ENCODE results near the gene RASL10A.

The RASL10A gene

DNA sequence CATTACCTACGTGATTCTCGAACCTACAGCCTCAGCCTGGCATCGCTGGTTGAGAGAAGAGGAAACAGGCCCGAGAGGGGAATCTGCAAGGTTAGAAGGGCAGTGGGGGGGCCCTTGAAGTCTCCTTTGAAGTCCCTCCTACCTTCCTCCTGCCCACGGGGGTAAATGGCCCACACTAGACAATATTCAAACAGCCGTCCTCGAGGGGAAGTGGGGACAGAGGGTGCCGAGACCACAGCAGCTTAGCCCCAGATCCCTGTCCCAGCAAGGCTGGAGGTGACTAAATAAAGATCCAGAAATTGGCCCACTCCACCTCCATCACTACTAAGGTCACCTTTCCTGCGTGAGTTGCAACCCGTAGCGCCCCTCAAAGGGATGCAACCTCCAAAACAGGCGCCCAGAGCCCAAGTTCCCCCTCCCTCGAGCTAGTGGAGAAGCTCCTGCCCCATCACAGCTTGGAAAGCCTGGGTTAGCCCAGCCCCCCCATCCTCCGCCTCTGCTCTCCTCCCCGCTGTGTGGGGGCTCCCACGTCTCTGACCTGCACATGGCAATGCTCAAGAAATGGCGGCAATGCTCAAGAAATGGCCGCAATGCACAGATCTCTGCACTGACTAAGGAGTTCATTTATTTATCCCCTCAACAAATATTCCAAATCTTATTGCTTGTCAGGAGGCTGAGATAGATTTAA, 788 bp upstream of the RASL10A start:
- DNase-seq, result no peak

GRCh38 chr22:29314537-29315285, 786 bp downstream of the RASL10A start:
- no peak for DNase-seq

DNA sequence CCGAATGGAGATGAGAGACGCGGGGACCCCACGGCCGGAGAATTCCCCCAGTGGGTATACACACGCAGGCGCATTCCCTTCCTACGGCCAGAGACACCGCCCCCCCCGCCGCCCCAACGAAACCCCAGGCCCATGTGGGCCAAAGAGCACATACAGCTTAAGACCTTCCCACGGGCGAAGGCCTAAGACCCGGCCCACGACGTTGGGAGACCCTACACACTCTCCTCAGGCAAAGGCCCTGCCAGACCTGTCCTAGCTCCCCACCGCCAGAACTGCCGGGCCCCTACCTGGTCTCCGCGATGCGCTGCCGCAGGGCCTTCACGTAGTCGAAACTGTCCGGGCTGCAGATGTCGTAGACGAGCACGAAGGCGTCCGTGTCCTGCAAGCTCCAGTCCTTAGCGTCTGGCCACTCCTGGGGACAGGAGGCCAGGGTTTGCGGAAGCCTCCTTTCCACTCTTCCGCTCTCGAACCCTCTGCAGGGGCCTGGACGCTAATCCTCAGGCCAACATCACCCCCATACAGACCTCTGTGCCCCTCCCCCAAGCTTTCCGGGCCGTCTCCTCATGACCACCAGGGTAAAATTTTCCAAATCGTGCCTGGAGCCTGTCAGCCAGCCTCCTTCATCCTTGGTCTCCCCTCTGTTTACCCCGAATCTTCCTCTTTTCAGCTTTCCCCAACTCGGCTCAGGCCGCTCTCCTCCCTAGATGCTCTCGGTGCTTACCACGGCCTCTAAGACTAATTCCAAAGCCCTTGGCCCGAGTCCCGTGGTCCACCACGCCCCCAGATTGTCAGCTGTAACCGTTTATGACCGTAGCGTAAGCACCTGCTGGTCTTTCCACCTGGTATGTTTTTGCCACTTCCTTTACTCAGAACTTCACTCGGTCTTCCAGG, 1.7 kb downstream of the RASL10A start:
- no peak for DNase-seq

GRCh38 chr22:29313126-29313575, 2.3 kb downstream of the RASL10A start:
- DNase-seq, result no peak

GRCh38 chr22:29312218-29313125, 3.0 kb downstream of the RASL10A start:
- DNase-seq, result no peak

DNA sequence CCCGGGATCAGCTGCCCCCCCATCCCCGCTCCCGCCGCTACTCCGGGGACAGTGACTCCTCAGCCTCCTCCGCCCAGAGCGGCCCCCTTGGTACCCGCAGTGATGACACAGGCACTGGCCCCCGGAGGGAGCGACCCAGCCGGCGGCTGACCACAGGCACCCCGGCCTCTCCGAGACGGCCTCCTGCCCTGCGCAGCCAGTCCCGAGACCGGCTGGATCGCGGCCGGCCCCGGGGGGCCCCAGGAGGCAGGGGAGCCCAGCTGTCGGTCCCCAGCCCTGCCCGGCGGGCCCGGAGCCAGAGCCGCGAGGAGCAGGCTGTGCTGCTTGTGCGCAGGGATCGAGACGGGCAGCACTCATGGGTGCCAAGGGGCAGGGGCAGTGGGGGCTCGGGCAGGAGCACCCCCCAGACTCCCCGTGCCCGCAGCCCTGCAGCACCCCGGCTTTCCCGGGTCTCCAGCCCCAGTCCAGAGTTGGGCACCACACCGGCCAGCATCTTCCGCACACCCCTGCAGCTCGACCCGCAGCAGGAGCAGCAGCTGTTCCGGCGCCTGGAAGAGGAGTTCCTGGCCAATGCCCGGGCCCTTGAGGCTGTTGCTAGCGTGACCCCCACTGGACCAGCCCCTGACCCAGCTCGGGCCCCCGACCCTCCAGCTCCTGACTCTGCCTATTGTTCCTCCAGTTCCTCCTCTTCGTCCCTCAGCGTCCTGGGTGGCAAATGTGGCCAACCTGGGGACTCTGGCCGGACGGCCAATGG, 3.9 kb downstream of the RASL10A start:
- no peak for DNase-seq

DNA sequence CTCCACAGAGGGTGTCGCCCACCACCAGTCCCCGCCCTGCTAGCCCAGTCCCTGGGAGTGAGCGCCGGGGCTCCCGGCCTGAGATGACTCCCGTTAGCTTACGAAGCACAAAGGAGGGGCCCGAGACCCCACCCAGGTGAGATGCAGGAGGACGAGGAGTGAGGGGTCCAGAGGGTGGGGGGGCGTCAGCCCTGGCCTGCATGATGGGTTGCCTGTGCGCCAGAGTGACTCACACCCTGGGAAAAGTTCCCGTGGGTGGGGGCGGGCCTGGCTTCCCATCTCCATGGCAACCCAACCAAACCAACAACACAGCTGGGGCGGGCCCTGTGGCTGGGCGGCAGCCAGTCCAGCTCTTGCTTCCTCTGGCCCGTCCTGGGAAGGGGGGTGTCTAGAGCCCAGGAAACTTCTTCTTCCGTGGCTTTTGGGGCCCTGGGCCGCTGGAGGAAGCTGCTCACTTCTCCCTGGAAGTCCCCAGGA, 4.6 kb downstream of the RASL10A start:
- peak; percentile 78 for DNase-seq

DNA sequence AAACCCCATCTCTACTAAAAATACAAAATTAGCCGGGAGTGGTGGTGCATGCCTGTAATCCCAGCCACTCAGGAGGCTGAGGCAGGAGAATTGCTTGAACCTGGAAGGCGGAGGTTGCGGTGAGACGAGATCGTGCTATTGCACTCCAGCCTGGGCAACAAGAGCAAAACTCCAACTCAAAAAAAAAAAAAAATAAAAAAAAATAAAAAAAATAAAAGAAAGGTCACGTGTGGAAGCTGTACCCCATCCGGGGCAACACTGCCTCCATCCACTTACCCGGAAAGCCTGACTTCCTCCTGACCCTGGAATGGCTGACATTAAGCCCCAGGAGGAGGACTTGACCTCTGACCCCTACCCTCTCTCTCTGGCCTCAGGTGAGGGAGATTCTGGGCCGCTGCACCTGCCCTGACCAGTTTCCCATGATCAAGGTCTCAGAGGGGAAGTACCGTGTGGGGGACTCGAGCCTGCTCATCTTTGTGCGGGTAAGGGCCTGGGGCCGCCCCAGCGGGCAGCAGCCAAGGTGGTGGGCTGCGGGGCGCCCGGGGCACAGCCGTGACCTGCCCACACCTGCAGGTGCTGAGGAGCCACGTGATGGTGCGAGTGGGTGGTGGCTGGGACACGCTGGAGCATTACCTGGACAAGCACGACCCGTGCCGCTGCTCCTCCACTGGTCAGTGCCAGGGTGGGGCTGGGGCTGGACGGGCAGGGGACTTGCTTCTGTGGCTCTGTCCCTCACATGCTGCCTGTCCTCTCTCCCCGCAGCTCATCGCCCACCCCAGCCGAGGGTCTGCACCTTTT, 5.2 kb downstream of the RASL10A start:
- DNase-seq, result no peak

GRCh38 chr22:29309332-29310064, 6.0 kb downstream of the RASL10A start:
- no peak for DNase-seq

DNA sequence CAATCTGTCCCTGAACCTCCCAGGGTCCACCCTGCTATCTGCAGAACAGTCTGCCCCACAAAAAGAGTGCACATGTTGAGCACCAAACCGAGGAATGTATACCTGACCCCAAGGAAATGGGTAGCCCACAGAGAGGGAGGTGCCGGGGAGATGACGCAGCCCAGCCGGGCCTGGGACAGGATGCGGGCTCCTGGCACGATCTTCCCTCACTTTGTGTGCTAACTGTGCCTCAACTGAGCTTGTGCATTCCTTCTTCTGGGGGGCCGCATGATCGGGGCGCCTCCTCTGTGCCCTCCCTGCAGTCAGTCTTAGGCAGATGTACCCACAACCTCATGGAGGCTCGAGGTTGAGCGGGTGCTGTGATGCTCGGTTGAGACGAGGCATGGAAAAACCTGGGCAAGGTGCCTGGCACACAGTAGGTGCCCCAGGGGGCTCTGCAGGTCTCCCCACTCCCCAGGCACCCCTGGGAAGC, 6.7 kb downstream of the RASL10A start:
- no peak for DNase-seq

GRCh38 chr22:29308148-29308790, 7.2 kb downstream of the RASL10A start:
- no peak for DNase-seq

- no peak for DNase-seq
Measured at GRCh38 chr22:29307596-29308147, 7.8 kb downstream of the RASL10A start.

GRCh38 chr22:29306835-29307595, 8.5 kb downstream of the RASL10A start:
- peak; percentile 72 for DNase-seq

GRCh38 chr22:29306175-29306834, 9.2 kb downstream of the RASL10A start, which contains the start of gene GAS2L1:
TSS of gene GAS2L1 (plus strand) at chr22:29306650. CDS start at chr22:29308106, 1,456 bp downstream.
- DNase-seq, result peak; percentile 75

DNA sequence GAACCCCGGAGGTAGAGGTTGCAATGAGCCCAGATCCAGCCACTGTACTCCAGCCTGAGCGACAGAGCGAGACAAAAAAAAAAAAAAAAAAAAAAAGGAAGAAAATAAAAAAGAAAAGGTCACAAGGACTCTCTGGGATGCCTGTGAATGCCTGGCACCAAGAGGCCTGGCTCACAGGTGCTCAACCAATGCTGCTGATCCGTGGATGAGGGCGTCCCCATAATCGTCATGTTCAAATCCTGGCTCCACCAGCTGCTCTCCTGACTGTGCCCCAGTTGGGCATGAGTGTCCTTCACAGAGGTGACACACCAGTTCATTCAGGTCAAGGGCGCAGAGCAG, 9.7 kb downstream of the RASL10A start:
- no peak for DNase-seq

DNA sequence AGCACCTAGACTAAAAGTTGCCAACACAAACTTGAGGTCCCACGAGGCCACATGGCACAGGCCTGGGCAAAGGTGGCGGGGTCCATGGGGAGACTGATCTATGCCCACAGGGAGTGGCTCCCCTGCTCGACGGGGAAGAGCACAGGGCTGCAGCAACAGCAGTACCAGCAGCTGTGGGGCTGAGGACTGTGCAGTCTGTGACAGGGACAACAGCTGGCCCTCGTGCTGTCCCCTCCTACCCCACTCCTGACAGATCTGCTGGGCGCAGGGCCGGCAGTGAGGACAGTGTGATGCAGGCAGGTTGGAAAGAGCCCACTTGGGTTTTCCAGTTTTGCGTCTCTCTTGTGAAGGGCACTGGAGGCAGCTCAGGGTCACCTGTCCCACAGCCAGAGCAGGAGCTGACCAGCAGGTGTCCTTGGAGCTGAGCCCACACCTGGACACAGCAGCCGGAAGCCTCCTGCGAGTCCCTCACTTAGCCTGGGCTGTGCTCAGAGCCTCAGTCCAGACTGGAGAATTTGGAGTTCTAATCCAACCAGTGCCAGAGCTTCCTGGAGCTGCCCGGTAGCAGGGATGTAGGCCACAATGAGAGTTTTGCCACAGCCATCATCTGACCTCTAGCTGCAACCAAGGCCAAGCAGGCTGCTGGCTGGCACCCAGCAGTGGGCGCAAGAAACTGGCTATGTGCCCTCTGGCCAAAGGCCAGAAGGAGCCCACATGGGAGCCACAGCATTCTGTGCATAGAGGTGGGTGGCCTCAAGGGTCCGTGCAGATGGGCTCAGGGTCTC, 12.6 kb downstream of the RASL10A start:
- no peak for DNase-seq

- no peak for DNase-seq
Measured at GRCh38 chr22:29302402-29302680, 13.2 kb downstream of the RASL10A start.
